Keratinocyte (primary cell): ENCODE data around the gene UBA7. TPM values are rescaled to one million over a fixed set of nuclear protein-coding genes. Genes with fewer than 3 reads are reported as not detected.

ENCODE experiments used
- DNase-seq: peaks from one replicate; pipeline ENCODE4 v3.0.0-alpha.2; 2011; ENCODE audit warnings: low read depth, missing footprints, low spot score
- FAIRE-seq: peaks from 2 replicates; lab custom pipeline; 2011; peaks lifted over from hg19 to GRCh38; lab: Jason Lieb, UNC
- H2AFZ ChIP-seq: 2 replicates; pipeline ENCODE4 v1.6.0; 2012; ENCODE audit warnings: low read length, control low read depth, inconsistent platforms; ENCODE audit not compliant: control insufficient read depth
- H3K27ac ChIP-seq: 2 replicates; pipeline ENCODE4 v1.5.1; 2011; ENCODE audit warnings: low read length; ENCODE audit not compliant: control insufficient read depth, insufficient read depth
- H3K27me3 ChIP-seq: 3 replicates; pipeline ENCODE4 v1.6.0; 2011; ENCODE audit warnings: low read length; ENCODE audit not compliant: control insufficient read depth, insufficient read depth; ENCODE audit errors: extremely low read depth
- H3K36me3 ChIP-seq, 2 experiments: 2 replicates in 1 of 2; 3 replicates in 1 of 2; pipeline ENCODE4 v1.5.1; 2011; ENCODE audit warnings: low read length in 2 of 2, mild to moderate bottlenecking in 1 of 2; ENCODE audit not compliant: control insufficient read depth in 2 of 2, insufficient read depth in 2 of 2; ENCODE audit errors: extremely low read depth in 1 of 2
- H3K4me1 ChIP-seq: 3 replicates; pipeline ENCODE4 v1.5.1; 2011; ENCODE audit warnings: low read length; ENCODE audit not compliant: control insufficient read depth, insufficient read depth; ENCODE audit errors: extremely low read depth
- H3K4me2 ChIP-seq: 3 replicates; pipeline ENCODE4 v1.6.0; 2011; ENCODE audit warnings: low read depth, low read length; ENCODE audit not compliant: control insufficient read depth, insufficient read depth; ENCODE audit errors: extremely low read depth
- H3K4me3 ChIP-seq, 3 experiments: fragments of 200-600 bp in 1 of 3; sonication (generic) in 1 of 3; 2 replicates in 2 of 3; 3 replicates in 1 of 3; pipeline ENCODE4 v1.5.1; 2011 to 2016; ENCODE audit warnings: low read length in 3 of 3, mild to moderate bottlenecking in 3 of 3, control low read depth in 2 of 3, inconsistent platforms in 1 of 3, low read depth in 1 of 3, mixed read lengths in 1 of 3, mixed run types in 1 of 3, moderate library complexity in 1 of 3; ENCODE audit not compliant: control insufficient read depth in 2 of 3, insufficient read depth in 2 of 3; ENCODE audit errors: extremely low read depth in 1 of 3
- H3K79me2 ChIP-seq: 2 replicates; pipeline ENCODE4 v1.6.0; 2012; ENCODE audit warnings: low read length; ENCODE audit not compliant: control insufficient read depth, insufficient read depth
- H3K9ac ChIP-seq: 3 replicates; pipeline ENCODE4 v1.6.0; 2011; ENCODE audit warnings: low read length; ENCODE audit not compliant: control insufficient read depth, insufficient read depth; ENCODE audit errors: extremely low read depth
- H3K9me1 ChIP-seq: 3 replicates; pipeline ENCODE4 v1.6.0; 2011; ENCODE audit warnings: low read length; ENCODE audit not compliant: control insufficient read depth, insufficient read depth; ENCODE audit errors: extremely low read depth
- H3K9me3 ChIP-seq: 2 replicates; pipeline ENCODE4 v1.5.1; 2012; ENCODE audit warnings: low read depth, low read length; ENCODE audit not compliant: control insufficient read depth
- H4K20me1 ChIP-seq: 3 replicates; pipeline ENCODE4 v1.6.0; 2011; ENCODE audit warnings: low read length; ENCODE audit not compliant: control insufficient read depth, insufficient read depth; ENCODE audit errors: extremely low read depth
- EZH2 ChIP-seq: IDR thresholded peaks from one replicate; pipeline ENCODE4 v1.6.1; 2012; ENCODE audit warnings: inconsistent platforms, mild to moderate bottlenecking, low read length, moderate library complexity
- dilution Hi-C: fragments of 300-500 bp; cut with MboI; formaldehyde crosslinking; loops from one replicate; pipeline ENCODE4 v1.7.0; 2020; ENCODE audit warnings: low sequenced_read_pairs; ENCODE audit not compliant: extremely low pct_ligation_motif_present
- polyA plus RNA-seq, 5 experiments: library from polyadenylated mRNA; depleted of rRNA in 3 of 5; stranded (reverse) in 3 of 5; stranded (forward) in 1 of 5; unstranded in 1 of 5; fragments of >200 nt; gene quantifications; 1 replicate in 1 of 5; 2 replicates in 3 of 5; 3 replicates in 1 of 5; pipeline versions ENCODE4 v1.2.1 to v1.2.3, GENCODE V29; 2011 to 2012; ENCODE audit warnings: missing spikeins in 2 of 5, low read depth in 1 of 5, low replicate concordance in 1 of 5
- TF ChIP-seq, protein P1 (sequence below), 3 experiments: IDR thresholded peaks in 1 of 3; conservative IDR thresholded peaks in 1 of 3; optimal IDR thresholded peaks in 1 of 3; 2 replicates in 2 of 3; 3 replicates in 1 of 3; pipeline versions ENCODE3 to v1.5.1; 2011; ENCODE audit warnings: low read length in 3 of 3, mild to moderate bottlenecking in 3 of 3, moderate library complexity in 2 of 3, control low read depth in 1 of 3, inconsistent platforms in 1 of 3; ENCODE audit not compliant: insufficient read depth in 2 of 3; ENCODE audit errors: extremely low read depth in 1 of 3

The UBA7 gene
- polyA plus RNA-seq, 1 donor (not counting 4 experiments of a cell fraction or from before 2014, with no cell fraction given) = 5.4 TPM

DNA sequence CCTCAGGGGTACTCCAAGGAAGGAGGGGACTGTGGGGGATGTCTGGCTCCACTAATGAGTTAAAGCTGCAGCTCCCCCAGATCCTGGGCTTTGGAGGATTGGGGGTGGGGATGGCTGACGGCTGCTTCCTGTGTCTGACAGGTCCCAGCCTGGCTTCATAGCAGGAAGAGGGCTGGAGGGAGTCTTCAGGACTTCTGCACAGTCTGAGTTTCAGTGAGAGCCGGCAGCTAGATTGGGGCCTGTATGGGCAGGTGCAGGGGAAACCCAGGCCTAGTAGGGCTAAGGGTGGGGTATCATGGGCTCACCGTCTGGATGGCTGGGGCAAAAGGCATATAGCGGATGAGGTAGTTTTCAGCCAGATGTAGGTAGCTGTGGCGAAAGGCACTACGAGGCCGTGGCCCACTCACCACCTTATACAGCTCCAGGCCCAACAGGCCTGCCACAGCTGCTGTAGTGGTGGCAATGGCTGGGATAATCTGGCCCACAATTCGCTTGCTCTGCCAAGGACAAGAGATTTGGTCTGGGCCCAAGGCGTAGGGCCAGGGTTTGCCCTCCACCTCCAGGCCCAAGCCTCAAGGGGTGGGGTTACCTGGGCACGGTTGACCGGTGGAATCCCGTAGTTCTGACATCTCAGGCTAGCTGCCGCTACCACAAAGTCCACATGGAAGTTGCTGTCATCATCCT, 6.2 kb downstream of the UBA7 start:
- H3K27me3 ChIP-seq = no peaks in the 10 kb centered on the region
- peak overlapping the region; percentile 6 for H3K9ac ChIP-seq
- H4K20me1 ChIP-seq = peaks cover 7% of the 10 kb centered on the region
- no peak for TF ChIP-seq EZH2
- TF ChIP-seq, protein P1, sequence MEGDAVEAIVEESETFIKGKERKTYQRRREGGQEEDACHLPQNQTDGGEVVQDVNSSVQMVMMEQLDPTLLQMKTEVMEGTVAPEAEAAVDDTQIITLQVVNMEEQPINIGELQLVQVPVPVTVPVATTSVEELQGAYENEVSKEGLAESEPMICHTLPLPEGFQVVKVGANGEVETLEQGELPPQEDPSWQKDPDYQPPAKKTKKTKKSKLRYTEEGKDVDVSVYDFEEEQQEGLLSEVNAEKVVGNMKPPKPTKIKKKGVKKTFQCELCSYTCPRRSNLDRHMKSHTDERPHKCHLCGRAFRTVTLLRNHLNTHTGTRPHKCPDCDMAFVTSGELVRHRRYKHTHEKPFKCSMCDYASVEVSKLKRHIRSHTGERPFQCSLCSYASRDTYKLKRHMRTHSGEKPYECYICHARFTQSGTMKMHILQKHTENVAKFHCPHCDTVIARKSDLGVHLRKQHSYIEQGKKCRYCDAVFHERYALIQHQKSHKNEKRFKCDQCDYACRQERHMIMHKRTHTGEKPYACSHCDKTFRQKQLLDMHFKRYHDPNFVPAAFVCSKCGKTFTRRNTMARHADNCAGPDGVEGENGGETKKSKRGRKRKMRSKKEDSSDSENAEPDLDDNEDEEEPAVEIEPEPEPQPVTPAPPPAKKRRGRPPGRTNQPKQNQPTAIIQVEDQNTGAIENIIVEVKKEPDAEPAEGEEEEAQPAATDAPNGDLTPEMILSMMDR (optimal IDR thresholded peaks at IDR 0.05 in 1 of 3, IDR thresholded peaks at IDR 0.05 in 1 of 3, conservative IDR thresholded peaks at IDR 0.05 in 1 of 3; ENCODE audit: extremely low read depth in 1 of 3, insufficient read depth in 2 of 3, low read length in 3 of 3) = no peak
- no peaks in the 10 kb centered on the region for H3K9me3 ChIP-seq
- FAIRE-seq (peak; percentile 49), DNase-seq (no peak)
- no peak overlapping the region for H2AFZ ChIP-seq
- H3K27ac ChIP-seq = peak overlapping the region; percentile 28
- peaks cover 40% of the 10 kb centered on the region for H3K4me1 ChIP-seq
- H3K9me1 ChIP-seq = peaks cover 6% of the 10 kb centered on the region
- peak overlapping the region; percentile 55 for H3K4me2 ChIP-seq
- peaks cover 12% of the 10 kb centered on the region for H3K79me2 ChIP-seq
- dilution Hi-C loops = no loop called here
- H3K4me3 ChIP-seq = no peak overlapping the region
- peaks cover 0 to 14% of the 10 kb centered on the region in 2 experiments for H3K36me3 ChIP-seq

GRCh38 chr3:49806850-49807249, 6.9 kb downstream of the UBA7 start:
- Histone ChIP-seq H3K9ac (no peak overlapping the region), H3K79me2 (peaks cover 12% of the 10 kb centered on the region), H3K27ac (no peak overlapping the region), H2AFZ (no peak overlapping the region), H3K9me3 (no peaks in the 10 kb centered on the region), H3K9me1 (peaks cover 6% of the 10 kb centered on the region), H3K4me1 (peaks cover 40% of the 10 kb centered on the region), H4K20me1 (peaks cover 7% of the 10 kb centered on the region), H3K27me3 (no peaks in the 10 kb centered on the region), H3K4me2 (no peak overlapping the region), H3K36me3 (peaks cover 0 to 14% of the 10 kb centered on the region in 2 experiments), H3K4me3 (no peak overlapping the region)
- FAIRE-seq (no peak), DNase-seq (no peak)
- dilution Hi-C loops = no loop called here
- TF ChIP-seq EZH2 = no peak
- TF ChIP-seq, protein P1 (optimal IDR thresholded peaks at IDR 0.05 in 1 of 3, IDR thresholded peaks at IDR 0.05 in 1 of 3, conservative IDR thresholded peaks at IDR 0.05 in 1 of 3; ENCODE audit: extremely low read depth in 1 of 3, insufficient read depth in 2 of 3, low read length in 3 of 3) = no peak
